ENCODE measurements around the gene OLA1.

DNA sequence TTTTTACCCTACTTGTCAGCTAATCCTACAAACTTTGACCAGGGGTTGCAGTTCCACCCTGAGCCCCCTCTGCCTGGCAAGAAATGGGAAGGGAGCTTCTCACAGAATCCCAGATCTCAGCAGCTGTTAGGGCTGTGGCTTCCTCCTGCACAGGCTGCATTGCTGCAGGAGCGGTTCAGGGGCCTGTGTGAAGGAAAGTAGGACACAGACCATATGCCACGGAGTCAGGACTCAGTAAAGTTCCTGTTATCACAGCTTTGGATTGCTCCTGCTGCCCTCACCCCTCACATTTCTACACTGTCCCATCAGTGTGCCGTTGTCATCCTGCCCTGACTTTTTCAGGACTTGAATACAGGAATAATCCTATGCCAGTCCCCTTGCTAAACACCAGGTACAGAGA, 220.4 kb downstream of the OLA1 start:
- TF ChIP-seq, protein P1, sequence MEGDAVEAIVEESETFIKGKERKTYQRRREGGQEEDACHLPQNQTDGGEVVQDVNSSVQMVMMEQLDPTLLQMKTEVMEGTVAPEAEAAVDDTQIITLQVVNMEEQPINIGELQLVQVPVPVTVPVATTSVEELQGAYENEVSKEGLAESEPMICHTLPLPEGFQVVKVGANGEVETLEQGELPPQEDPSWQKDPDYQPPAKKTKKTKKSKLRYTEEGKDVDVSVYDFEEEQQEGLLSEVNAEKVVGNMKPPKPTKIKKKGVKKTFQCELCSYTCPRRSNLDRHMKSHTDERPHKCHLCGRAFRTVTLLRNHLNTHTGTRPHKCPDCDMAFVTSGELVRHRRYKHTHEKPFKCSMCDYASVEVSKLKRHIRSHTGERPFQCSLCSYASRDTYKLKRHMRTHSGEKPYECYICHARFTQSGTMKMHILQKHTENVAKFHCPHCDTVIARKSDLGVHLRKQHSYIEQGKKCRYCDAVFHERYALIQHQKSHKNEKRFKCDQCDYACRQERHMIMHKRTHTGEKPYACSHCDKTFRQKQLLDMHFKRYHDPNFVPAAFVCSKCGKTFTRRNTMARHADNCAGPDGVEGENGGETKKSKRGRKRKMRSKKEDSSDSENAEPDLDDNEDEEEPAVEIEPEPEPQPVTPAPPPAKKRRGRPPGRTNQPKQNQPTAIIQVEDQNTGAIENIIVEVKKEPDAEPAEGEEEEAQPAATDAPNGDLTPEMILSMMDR (IDR thresholded peaks at IDR 0.05): no peak
- TF ChIP-seq POLR2AphosphoS5 (IDR thresholded peaks at IDR 0.05): no peak

All from sigmoid colon (tissue), 4 donors.